Psoas muscle (tissue), 8 donors: Measurements from ENCODE around the gene SLCO2B1. TPM values are rescaled to one million over a fixed set of nuclear protein-coding genes. Genes with fewer than 3 reads are reported as not detected.

ENCODE experiments used
- ATAC-seq, 4 donors: fragments of 200-7000 bp; cut with Tn5 transposase; one replicate each; pipeline ENCODE4 v1.9.1; 2020; ENCODE audit warnings: moderate library complexity in 3 of 4, mild to moderate bottlenecking in 2 of 4
- DNase-seq, 2 donors: peaks; one replicate each; pipeline ENCODE4 v3.0.0-alpha.2; 2020
- H3K27ac ChIP-seq: fragments of 200-600 bp; one replicate; pipeline ENCODE4 v1.8.0; 2022
- H3K27me3 ChIP-seq, 3 donors: fragments of 200-600 bp in 1 of 3; one replicate each; pipeline versions ENCODE4 v1.6.1 to v1.8.0; 2013 to 2022; ENCODE audit warnings: low read length in 2 of 3, mild to moderate bottlenecking in 2 of 3, moderate library complexity in 1 of 3; ENCODE audit not compliant: insufficient read depth in 3 of 3
- H3K36me3 ChIP-seq, 2 donors: fragments of 200-600 bp in 1 of 2; one replicate each; pipeline versions ENCODE4 v1.6.1 to v1.8.0; 2013 to 2022; ENCODE audit warnings: low read depth in 1 of 2, mild to moderate bottlenecking in 1 of 2, moderate library complexity in 1 of 2; ENCODE audit not compliant: insufficient read depth in 1 of 2
- H3K4me1 ChIP-seq: fragments of 200-600 bp; one replicate; pipeline ENCODE4 v1.8.0; 2022
- H3K4me3 ChIP-seq: fragments of 200-600 bp; one replicate; pipeline ENCODE4 v1.8.0; 2022; ENCODE audit warnings: mild to moderate bottlenecking
- H3K9me3 ChIP-seq: fragments of 200-600 bp; one replicate; pipeline ENCODE4 v1.8.0; 2022
- WGBS, 3 donors: extraction: QIAGEN DNeasy Blood & Tissue Kit; methylation state at CpG; one replicate each; pipeline versions ENCODE4 v1.1.6 to v1.1.7; 2013; 5-methylcytosine and 5-hydroxymethylcytosine counted together
- intact Hi-C, 2 donors: fragments of 100-400 bp; cut with DNase I; formaldehyde crosslinking; loops; one replicate each; pipeline versions ENCODE4 v1.11.0 to v1.14.2; 2022
- polyA plus RNA-seq, 3 donors: library from polyadenylated mRNA; stranded (reverse); fragments of 200-250 nt; gene quantifications; one replicate each; pipeline ENCODE4 v1.2.3, GENCODE V29; 2013
- total RNA-seq, 4 donors: library from RNA; stranded (reverse); fragmentation: NEBNext Ultra II Directional in 2 of 4; extraction: Animal tissue kit (Norgen Biotek cat#: 25700) in 2 of 4; gene quantifications; one replicate each; pipeline versions ENCODE4 v1.2.1 to v1.2.4, GENCODE V29; 2021 to 2023
- TF ChIP-seq, protein P1 (sequence below): fragments of 200-600 bp; IDR thresholded peaks from one replicate; pipeline ENCODE4 v1.8.0; 2022; ENCODE audit warnings: antibody characterized with exemption
- donor health status: healthy with polysubstance abuse.
- donor health status: DM: no; HTN: no; CAD: no; lungs with moderate emphysema.
- donor health status: Bipolar disorder and iron deficiency.
- donor health status: healthy.
- donor health status: DM: yes; HTN: yes; CAD: no.
- donor health status: DM: no; HTN: no; CAD: no.
- donor health status: DM: no; HTN: no; CAD: no.
- donor health status: DM: yes; HTN: yes; CAD: no.

SLCO2B1 gene
- total and polyA plus RNA-seq, 7 donors = 1.2 to 17.7 (median 10.7) TPM

DNA sequence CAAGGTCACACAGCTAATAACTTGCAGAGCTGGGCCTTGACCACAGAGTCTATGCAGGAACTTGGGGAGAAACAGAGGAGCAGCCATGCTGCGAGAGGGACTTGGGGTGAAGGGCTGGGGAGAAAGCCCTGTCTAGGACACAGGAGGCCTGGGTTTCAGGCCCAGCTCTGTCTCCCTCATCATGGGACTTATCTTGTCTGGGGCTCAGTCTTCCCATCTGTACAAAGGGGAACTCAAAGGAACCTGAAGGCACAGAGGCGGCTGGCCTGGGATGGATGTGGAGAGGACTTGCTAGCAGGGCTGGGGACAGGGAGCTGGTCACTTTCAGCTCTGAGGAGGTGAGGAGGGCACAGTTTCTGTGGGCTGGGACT, 52.7 kb downstream of the SLCO2B1 start:
- H3K27me3 ChIP-seq = peaks cover 0 to 3% (median 0%) of the 10 kb centered on the region in 3 donors
- ATAC-seq = no peak
- no peaks in the 10 kb centered on the region for H3K4me1 ChIP-seq
- H3K36me3 ChIP-seq = no peaks in the 10 kb centered on the region
- DNase-seq = no peak
- WGBS, 3 donors = 97 to 100% (median 97%) methylated on average over 2 of the region's 2 CpGs
- TF ChIP-seq, protein P1, sequence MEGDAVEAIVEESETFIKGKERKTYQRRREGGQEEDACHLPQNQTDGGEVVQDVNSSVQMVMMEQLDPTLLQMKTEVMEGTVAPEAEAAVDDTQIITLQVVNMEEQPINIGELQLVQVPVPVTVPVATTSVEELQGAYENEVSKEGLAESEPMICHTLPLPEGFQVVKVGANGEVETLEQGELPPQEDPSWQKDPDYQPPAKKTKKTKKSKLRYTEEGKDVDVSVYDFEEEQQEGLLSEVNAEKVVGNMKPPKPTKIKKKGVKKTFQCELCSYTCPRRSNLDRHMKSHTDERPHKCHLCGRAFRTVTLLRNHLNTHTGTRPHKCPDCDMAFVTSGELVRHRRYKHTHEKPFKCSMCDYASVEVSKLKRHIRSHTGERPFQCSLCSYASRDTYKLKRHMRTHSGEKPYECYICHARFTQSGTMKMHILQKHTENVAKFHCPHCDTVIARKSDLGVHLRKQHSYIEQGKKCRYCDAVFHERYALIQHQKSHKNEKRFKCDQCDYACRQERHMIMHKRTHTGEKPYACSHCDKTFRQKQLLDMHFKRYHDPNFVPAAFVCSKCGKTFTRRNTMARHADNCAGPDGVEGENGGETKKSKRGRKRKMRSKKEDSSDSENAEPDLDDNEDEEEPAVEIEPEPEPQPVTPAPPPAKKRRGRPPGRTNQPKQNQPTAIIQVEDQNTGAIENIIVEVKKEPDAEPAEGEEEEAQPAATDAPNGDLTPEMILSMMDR = no peak
- intact Hi-C loops = loop anchor here in 1 of 2 donors (5.0 kb wide), 1 partner anchor 61 kb away; no protein-coding TSS in a partner anchor
- H3K9me3 ChIP-seq = no peaks in the 10 kb centered on the region
- H3K4me3 ChIP-seq = no peak overlapping the region
- H3K27ac ChIP-seq = no peak overlapping the region

DNA sequence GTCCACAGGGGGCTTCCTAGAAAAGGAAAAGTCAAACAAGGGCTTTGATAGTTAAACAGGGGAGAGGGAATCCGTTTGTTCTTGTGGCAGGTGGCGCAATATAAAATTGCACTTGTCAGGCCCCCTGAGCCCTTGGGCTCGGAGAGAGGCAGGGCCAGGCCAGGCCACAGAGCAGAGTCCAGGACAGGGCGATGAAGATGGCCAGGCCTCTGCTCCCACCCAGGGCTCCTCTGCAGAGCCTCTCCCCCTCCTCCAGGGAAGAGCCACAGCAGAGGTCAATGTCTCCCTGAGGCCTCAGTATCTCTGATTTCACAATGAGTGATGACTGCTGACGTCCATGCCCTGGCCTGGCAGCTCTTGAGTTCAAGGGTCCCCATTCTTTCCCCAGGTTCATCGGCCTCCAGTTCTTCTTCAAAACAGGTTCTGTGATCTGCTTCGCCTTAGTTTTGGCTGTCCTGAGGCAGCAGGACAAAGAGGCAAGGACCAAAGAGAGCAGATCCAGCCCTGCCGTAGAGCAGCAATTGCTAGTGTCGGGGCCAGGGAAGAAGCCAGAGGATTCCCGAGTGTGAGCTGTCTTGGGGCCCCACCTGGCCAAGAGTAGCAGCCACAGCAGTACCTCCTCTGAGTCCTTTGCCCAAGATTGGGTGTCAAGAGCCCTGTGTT, 53.2 kb downstream of the SLCO2B1 start:
- DNase-seq (no peak), ATAC-seq (no peak)
- H3K27me3 ChIP-seq = peaks cover 0 to 4% (median 0%) of the 10 kb centered on the region in 3 donors
- no peaks in the 10 kb centered on the region for H3K4me1 ChIP-seq
- H3K36me3 ChIP-seq = no peaks in the 10 kb centered on the region
- H3K9me3 ChIP-seq = no peaks in the 10 kb centered on the region
- TF ChIP-seq, protein P1 = no peak
- WGBS, 3 donors = 83 to 89% (median 88%) methylated on average over 10 of the region's 10 CpGs
- intact Hi-C loops = loop anchor here in 1 of 2 donors (5.0 kb wide), 1 partner anchor 62 kb away; no protein-coding TSS in a partner anchor
- no peak overlapping the region for H3K4me3 ChIP-seq
- no peak overlapping the region for H3K27ac ChIP-seq

- H3K4me1 ChIP-seq = no peaks in the 10 kb centered on the region
- intact Hi-C loops = loop anchor here (1.0 to 5.0 kb wide), 4 partner anchors 61 to 278 kb away; no protein-coding TSS in a partner anchor
- TF ChIP-seq, protein P1 = peak; percentile 85
- no peak overlapping the region for H3K27ac ChIP-seq
- no peaks in the 10 kb centered on the region for H3K36me3 ChIP-seq
- no peaks in the 10 kb centered on the region for H3K9me3 ChIP-seq
- peaks cover 0 to 4% (median 0%) of the 10 kb centered on the region in 3 donors for H3K27me3 ChIP-seq
- DNase-seq = peak; percentile 87 to 92
- peak; percentile 88 to 95 (median 92) for ATAC-seq
- 28 to 32% (median 30%) methylated on average over 9 of the region's 9 CpGs for WGBS, 3 donors
- no peak overlapping the region for H3K4me3 ChIP-seq
Observed at GRCh38 chr11:75204685-75205563, 54.0 kb downstream of the SLCO2B1 start.

DNA sequence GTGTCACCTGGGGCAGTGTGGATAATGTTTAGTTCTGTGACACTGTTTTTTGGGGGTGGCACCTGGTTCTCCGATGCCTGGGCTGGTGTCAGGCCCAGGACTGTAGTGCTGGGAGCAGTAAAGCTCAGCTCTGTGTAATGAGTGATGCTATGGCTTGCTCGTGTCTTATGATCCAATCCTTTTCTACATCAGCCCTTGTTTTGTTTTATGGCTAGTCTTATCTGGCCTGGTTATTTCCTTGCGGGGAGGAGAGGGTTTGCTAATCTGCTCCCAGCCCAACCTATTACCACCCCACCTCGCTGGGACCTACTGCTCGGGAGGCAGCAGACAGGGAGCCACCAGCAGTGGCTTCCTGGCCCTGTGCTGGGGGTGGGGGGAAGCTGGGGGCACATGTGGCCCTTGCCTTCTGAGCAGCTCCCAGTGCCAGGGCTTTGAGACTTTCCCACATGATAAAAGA, 54.7 kb downstream of the SLCO2B1 start:
- Histone ChIP-seq H3K27ac (no peak overlapping the region), H3K36me3 (no peaks in the 10 kb centered on the region), H3K27me3 (peaks cover 0 to 4% (median 0%) of the 10 kb centered on the region in 3 donors), H3K4me3 (no peak overlapping the region), H3K4me1 (no peaks in the 10 kb centered on the region), H3K9me3 (no peaks in the 10 kb centered on the region)
- intact Hi-C loops = loop anchor here in 1 of 2 donors (1.0 to 5.0 kb wide), 3 partner anchors 61 to 278 kb away; no protein-coding TSS in a partner anchor
- TF ChIP-seq, protein P1 = no peak
- DNase-seq = no peak
- ATAC-seq = no peak
- WGBS, 3 donors = 84 to 91% (median 85%) methylated on average over 5 of the region's 5 CpGs
